Progenitor cell of endocrine pancreas (in vitro differentiated cells): ENCODE measurements around the gene ALG12. TPM values are rescaled to one million over a fixed set of nuclear protein-coding genes. Genes with fewer than 3 reads are reported as not detected.
"Not testable (repeated sequence)": the region's sequence is repeated elsewhere in the genome, so short reads cannot be mapped to it uniquely, and the experiment has no call there.

Experiments
- DNase-seq: peaks from one replicate; pipeline ENCODE4 v3.0.0; 2021; ENCODE audit warnings: low spot score; ENCODE audit not compliant: unreplicated experiment
- H3K27ac Mint-ChIP-seq: 2 replicates; pipeline ENCODE4 v1.8.0; 2021; ENCODE audit warnings: mild to moderate bottlenecking, moderate library complexity, mixed read lengths
- H3K27me3 Mint-ChIP-seq: 2 replicates; pipeline ENCODE4 v1.8.0; 2021; ENCODE audit warnings: mixed read lengths
- H3K36me3 Mint-ChIP-seq: 2 replicates; pipeline ENCODE4 v1.8.0; 2022; ENCODE audit warnings: mixed read lengths; ENCODE audit not compliant: insufficient read depth
- H3K4me1 Mint-ChIP-seq: 2 replicates; pipeline ENCODE4 v1.8.0; 2021; ENCODE audit warnings: low read depth, mixed read lengths
- H3K4me3 Mint-ChIP-seq: 2 replicates; pipeline ENCODE4 v1.8.0; 2021; ENCODE audit warnings: low read depth, mild to moderate bottlenecking, moderate library complexity, mixed read lengths
- H3K9me3 Mint-ChIP-seq: 2 replicates; pipeline ENCODE4 v1.8.0; 2021; ENCODE audit warnings: low read depth, mixed read lengths
- CTCF ChIP-seq: fragments of 200-600 bp; sonication (generic); IDR thresholded peaks from one replicate; pipeline ENCODE4 v1.5.0; 2021; ENCODE audit warnings: antibody characterized with exemption, mild to moderate bottlenecking; ENCODE audit not compliant: unreplicated experiment
- total RNA-seq: library from RNA; stranded (reverse); gene quantifications from 2 replicates; pipeline ENCODE4 v1.2.1, GENCODE V29; 2021

Gene ALG12
- total RNA-seq, 1 donor from 2014 or later, result 25.7 TPM

GRCh38 chr22:49948958-49949913, 31.0 kb upstream of the ALG12 start:
- peak overlapping the region; percentile 61 for H3K27ac Mint-ChIP-seq
- no peaks in the 10 kb centered on the region for H3K9me3 Mint-ChIP-seq
- H3K4me3 Mint-ChIP-seq, result no peak overlapping the region
- no peak for TF ChIP-seq CTCF
- no peaks in the 10 kb centered on the region for H3K36me3 Mint-ChIP-seq
- peaks cover 4% of the 10 kb centered on the region for H3K4me1 Mint-ChIP-seq
- no peak for DNase-seq
- no peaks in the 10 kb centered on the region for H3K27me3 Mint-ChIP-seq

- Mint-ChIP-seq H3K4me3 (no peak overlapping the region), H3K36me3 (no peaks in the 10 kb centered on the region), H3K27ac (no peak overlapping the region), H3K27me3 (no peaks in the 10 kb centered on the region), H3K9me3 (no peaks in the 10 kb centered on the region), H3K4me1 (peaks cover 4% of the 10 kb centered on the region)
- no peak for TF ChIP-seq CTCF
- no peak for DNase-seq
Measured at GRCh38 chr22:49948116-49948957, 30.1 kb upstream of the ALG12 start.

GRCh38 chr22:49947296-49947622, 29.0 kb upstream of the ALG12 start:
- peaks cover 2% of the 10 kb centered on the region for H3K4me1 Mint-ChIP-seq
- no peaks in the 10 kb centered on the region for H3K9me3 Mint-ChIP-seq
- H3K4me3 Mint-ChIP-seq, result no peak overlapping the region
- DNase-seq, result no peak
- no peak overlapping the region for H3K27ac Mint-ChIP-seq
- H3K27me3 Mint-ChIP-seq, result no peaks in the 10 kb centered on the region
- H3K36me3 Mint-ChIP-seq, result no peaks in the 10 kb centered on the region
- TF ChIP-seq CTCF, result no peak

GRCh38 chr22:49946612-49947295, 28.5 kb upstream of the ALG12 start:
- TF ChIP-seq CTCF, result no peak
- peaks cover 2% of the 10 kb centered on the region for H3K4me1 Mint-ChIP-seq
- no peaks in the 10 kb centered on the region for H3K36me3 Mint-ChIP-seq
- no peak overlapping the region for H3K27ac Mint-ChIP-seq
- no peak overlapping the region for H3K4me3 Mint-ChIP-seq
- no peaks in the 10 kb centered on the region for H3K27me3 Mint-ChIP-seq
- DNase-seq, result no peak
- no peaks in the 10 kb centered on the region for H3K9me3 Mint-ChIP-seq

- not testable (repeated sequence) for H3K27me3 Mint-ChIP-seq, DNase-seq, H3K9me3 Mint-ChIP-seq, H3K27ac Mint-ChIP-seq, H3K4me1 Mint-ChIP-seq, H3K4me3 Mint-ChIP-seq, H3K36me3 Mint-ChIP-seq
Measured at GRCh38 chr22:49945042-49945794, 27.0 kb upstream of the ALG12 start.
